DMS53 treated with DMSO at 0.1 percent for 48 hours (cell line): ENCODE results near the gene GRM4.

ENCODE experiments used
- DNase-seq: peaks from one replicate; lab custom pipeline; 2025; ENCODE audit not compliant: unreplicated experiment; lab: John Stamatoyannopoulos, UW

The GRM4 gene

DNA sequence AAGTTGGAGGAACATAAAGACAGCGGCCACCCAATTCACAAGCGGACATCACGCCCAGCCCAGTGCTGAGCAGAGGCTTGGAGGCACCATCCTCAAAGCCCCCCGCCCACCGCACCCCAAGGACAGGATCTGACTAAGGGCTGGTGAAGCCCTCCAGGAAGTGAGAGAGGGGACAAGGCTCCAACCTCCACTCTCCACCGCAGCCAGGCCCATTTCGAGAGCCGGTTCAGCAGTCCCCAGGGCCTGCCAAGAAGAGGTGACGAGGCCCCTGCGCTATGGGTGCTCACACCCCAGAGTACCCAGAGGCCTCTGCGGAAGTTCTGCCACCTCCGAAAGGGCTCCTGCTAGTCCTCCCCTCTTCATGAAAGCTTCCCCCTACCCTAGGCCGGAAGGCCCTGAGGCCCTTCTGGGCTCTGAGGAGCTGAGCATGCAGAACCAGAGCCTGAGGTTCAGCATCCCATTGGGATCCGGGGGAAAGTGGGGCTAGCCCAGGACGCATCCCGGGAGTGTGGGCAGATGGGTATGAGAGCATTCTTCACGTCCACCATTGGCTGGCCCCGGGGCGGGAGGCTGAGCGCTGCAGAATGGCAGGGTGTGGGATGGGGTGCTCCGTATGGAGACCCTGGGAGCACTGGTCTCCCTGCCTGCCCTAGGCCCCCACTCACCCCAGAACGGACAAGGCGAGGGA, 2.5 kb downstream of the GRM4 start:
- DNase-seq = no peak

DNA sequence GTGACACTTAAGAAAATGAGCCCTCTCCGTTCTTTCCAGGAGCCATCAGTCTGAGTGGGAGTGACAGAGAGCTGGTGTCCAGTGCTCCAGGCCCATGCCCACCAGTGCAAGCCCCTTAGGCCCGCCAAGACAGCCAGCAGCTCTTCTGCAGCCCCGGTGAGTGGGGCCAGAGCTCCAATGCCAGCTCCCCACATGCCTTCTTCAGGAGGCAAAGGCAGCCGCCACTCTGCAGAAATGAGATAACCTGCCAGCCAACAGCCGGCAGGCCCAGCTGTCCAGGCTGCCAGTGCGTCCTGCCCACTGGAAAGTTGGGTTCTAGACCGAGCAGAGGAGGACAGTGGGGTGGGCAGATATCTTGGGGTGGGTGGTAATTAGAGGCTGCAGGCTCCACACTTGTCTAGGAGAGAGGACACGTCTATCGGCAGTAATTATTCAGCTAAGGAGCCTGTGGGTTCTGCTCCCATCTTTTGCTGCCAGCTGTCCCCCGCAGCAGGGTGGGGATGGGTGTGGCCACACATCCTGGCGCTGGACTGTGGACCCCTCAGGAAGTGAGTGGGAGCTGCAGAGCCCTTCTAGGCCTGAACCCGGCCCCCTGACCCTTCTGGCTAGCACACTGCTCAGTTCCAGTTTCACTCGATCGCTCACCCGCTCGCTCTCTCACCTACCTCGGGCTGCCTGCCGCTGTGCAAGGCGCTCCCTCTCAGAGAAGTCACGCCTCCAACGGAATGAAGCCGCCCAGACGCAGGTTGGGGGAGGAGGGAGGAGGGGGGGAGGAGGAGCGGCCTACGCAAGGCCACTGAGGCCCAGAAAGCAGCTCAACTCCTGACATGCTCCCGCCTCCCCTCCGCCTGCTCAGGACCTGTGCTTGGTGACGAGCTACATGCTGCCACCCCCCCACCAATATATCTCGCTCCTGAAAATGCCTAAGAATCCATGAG, 3.6 kb downstream of the GRM4 start:
- no peak for DNase-seq

- no peak for DNase-seq
These were observed 5.8 kb downstream of the GRM4 start for GRCh38 chr6:34140075-34140474.

DNA sequence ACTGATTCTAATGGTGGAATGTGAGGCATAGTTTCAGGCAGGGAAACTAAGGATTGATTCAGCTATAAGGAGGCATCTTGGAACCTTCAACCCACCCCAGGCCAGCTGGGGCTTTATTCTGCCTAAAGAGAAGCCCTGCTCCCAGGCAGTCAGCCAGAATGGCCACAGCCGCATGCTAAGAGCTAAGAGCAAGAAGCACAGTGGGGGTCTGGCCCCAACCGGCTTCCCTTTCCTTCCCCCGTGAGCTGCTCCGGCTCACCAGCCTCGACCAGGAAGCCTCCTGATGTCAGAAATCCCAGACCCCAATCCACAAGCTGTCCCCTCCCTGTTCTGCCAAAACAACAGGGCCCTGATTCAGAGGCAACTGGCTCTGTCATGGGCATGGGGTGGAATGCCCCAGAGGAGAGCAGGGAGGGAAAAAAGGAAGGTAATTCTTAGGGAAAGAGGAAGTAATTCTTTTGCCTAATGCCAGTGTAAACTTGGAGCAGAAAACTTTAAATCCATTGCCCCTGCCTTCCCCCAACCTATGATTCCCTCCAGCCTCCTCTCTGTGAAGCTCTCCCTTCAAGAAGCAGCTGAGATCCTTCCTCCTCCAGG, 6.9 kb downstream of the GRM4 start:
- no peak for DNase-seq

DNA sequence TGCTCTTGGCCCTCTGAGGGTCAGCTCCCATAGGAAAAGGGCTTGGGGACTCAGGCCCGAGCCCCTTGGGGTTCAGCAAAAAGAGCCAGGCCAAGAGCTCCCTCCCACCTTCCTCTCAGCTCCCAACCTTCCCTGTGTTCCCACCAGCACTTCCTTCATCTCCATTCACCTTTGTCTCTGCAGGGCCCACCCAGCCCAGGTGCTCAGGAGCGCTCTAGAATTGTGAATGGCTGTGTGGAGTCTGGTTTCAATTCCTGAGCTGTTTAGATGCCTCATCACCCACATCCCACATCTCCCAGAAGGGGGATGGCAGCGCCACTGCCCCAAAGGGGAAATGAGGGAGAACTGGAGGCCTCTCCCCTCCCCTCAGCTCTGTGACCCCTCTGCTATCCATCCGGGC, 7.7 kb downstream of the GRM4 start:
- no peak for DNase-seq

DNA sequence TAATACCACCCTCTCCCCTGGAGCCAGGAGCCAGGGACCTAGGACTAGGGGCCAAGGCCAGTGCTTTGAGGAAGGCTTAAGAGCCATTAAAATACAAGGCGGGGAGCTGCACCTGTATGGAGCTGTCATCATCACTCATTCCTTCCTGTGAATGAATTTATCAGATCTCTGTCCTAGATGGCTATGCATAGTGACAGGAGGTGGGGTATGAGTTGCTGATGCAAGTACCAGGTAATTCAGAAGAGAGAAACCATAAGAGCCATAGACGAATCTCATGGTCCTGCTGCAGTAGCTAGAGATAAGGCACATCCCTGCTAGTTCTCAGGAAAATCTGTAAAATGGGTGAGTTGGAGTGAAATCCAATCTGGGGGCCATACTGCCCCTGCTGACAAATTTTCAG, 10.3 kb downstream of the GRM4 start:
- no peak for DNase-seq

GRCh38 chr6:34132486-34133185, 13.3 kb downstream of the GRM4 start:
- DNase-seq = no peak

DNA sequence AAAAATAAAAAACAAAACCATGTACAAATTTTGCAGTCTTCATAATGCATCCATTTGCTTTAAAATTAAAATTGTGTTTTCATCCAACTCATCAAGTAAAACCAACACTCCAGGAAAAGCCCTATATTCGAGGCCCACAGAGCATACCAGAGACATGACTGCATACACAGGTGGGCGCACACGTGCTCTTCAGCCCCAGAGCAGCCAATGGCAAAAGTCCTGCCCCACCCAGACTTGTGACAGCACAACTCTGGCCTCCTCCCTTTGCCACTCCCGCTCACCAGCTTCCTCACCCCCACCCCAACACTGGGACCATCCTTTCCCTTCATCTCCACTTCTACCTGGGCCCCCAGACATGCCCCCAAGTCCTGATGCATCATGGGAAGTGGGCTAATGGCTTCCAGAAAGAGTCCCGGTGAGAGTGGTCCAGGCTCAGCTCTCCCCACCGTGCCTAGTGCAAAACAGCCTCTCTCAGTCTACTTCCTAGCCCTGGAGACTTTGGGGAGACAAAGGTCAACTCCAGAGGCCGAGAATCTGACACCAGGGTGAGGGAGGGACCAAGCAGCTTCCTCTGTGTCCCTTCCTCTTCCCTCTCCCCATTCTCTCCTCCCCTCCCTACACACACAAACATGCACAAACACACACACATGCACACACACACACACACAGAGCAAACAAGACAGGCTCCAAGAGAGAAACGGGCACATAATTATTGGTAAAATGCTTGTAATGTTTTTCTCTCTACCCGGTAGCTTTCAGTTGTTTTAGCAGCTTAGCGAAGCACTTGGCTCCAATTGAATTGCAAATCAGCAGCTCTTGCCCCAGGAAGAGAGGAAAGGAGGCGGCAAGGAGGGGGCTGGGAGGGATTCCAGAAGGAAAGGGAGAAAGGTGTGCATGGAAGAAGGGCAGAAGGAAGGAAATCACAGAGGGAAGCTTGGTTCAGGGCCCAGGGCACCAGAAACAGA, 14.3 kb downstream of the GRM4 start:
- no peak for DNase-seq

GRCh38 chr6:34130862-34131261, 15.0 kb downstream of the GRM4 start:
- no peak for DNase-seq

DNA sequence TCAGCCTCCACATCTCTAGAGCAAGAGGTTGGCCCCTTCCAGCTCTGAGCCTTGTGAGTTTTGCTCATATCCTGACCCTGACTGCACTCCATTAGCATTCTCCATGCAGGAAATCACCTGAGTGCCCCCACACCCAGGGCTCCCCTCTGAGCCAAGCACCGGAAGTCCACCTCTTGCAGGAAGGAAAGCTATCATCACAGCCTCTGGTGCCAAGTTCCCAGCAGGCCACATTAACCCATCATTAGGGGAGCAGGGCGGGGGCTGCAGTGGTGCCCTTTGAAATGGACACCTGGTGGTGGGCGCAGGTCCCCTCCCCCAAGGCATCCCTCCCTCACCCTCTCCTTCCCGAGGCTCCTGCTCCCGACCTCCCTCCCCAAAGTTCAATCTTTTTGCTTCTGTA, 16.1 kb downstream of the GRM4 start:
- DNase-seq = no peak

GRCh38 chr6:34128045-34128444, 17.8 kb downstream of the GRM4 start:
- DNase-seq = no peak

DNA sequence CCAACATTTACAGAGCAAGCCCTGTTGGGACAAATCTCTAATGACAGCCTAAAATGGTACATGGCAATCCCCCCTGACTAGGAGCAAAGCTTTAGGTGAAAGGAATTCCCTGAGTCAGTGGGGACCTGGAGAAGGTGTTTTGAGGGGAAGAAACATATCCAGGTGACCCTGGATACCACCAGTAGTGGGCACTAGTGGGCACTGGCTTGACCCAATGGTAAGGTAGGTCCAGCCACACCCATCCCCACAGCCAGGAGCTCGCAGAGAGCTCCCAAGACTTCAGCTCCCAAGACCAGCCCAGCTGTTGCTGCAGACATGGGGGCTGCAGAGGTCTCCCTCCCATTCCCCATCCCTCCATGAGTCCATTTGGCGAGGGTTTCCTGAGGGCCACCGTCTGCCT, 19.5 kb downstream of the GRM4 start:
- no peak for DNase-seq

DNA sequence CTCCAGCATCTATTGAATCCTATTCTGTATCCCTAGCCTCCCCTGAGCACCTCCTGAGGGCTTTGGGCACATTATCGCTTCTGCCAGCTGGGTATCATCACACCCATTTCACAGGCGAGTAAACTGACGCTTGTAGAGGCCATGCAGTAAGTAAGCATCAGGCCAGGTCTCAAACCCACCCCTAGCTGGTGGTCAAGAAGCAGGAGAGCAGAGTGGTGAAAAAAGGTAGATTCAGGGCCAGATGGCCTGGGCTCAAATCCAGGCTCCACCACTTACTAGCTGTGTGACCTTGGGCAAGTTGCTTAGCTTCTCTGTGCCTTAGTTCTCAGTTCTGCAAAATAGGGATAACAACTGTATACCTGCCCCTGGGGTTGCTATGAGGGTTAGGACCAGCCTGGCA, 19.9 kb downstream of the GRM4 start:
- DNase-seq = no peak

- DNase-seq = no peak
These were observed 24.8 kb downstream of the GRM4 start for GRCh38 chr6:34120953-34121675.

- DNase-seq = no peak
These were observed 30.0 kb downstream of the GRM4 start for GRCh38 chr6:34115915-34116314.

GRCh38 chr6:34115403-34115795, 30.5 kb downstream of the GRM4 start:
- no peak for DNase-seq

GRCh38 chr6:34114695-34115402, 31.0 kb downstream of the GRM4 start:
- no peak for DNase-seq

DNA sequence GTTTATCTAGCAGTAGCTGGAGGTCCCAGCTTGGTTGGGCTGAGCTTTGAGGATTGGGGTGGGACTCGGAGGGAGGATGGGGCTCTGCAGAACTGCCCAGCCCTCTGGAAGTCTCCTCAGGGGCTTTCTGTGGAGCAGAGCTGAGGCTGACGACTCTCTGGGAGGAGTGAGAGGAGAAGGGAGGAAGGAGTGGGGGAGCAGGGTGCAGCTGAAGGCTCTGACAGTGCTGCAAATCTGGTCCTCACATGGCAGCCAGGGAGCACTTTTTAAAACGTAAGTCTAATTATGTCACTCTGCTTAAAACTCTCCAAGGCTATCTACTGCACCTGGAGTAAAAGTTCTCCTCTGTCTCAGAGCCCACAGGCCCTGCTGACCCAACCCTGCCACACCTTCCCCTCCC, 32.4 kb downstream of the GRM4 start:
- no peak for DNase-seq

DNA sequence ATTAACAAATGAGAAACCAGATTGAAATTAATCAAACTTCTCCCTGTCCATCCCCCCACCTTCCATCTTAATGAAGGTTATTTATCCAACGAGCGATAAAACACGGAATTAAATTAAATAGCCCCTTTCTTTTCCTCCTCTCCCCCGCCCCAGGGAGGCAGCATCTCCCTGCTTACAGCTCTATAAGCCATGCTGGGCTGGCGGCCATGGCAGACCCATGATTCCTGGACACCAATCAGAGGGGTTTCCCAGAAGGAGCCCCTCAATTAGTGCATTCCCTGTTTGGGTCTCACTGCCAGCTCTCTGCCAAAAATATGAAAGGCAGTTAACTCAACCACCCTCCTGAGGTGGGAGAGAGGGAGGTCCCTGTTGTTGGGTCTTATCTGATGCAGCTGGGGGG, 33.8 kb downstream of the GRM4 start:
- DNase-seq = no peak
